GM10248 (cell line): ENCODE data around the gene PKNOX1.
"Not testable (repeated sequence)": the region's sequence is repeated elsewhere in the genome, so short reads cannot be mapped to it uniquely, and the experiment has no call there.

ENCODE experiments used
- CTCF ChIA-PET: fragments of 300-600 bp; sonication (Branson Sonifier 250); formaldehyde crosslinking; extraction: SDS; loops from one replicate; lab custom pipeline; 2021; ENCODE audit warnings: antibody characterized with exemption; lab: Yijun Ruan, JAX
- POLR2A ChIA-PET: fragments of 350-650 bp; sonication (Branson Sonifier 250); formaldehyde crosslinking; extraction: SDS; loops from one replicate; lab custom pipeline; 2020; ENCODE audit warnings: antibody characterized with exemption; lab: Yijun Ruan, JAX
- DNase-seq: peaks from one replicate; pipeline ENCODE4 v3.0.0; 2012; ENCODE audit errors: extremely low spot score
- CTCF ChIP-seq: IDR thresholded peaks from 2 replicates; pipeline ENCODE4 v1.5.1; 2012; ENCODE audit warnings: mild to moderate bottlenecking, low read depth; ENCODE audit errors: extremely low read depth, missing control alignments, control extremely low read depth

The PKNOX1 gene

GRCh38 chr21:42993051-42993712, 18.8 kb downstream of the PKNOX1 start:
- TF ChIP-seq CTCF, result no peak
- ChIA-PET CTCF (interaction anchor here (0.8 kb wide), 1 partner anchor 13 kb away, joined by 3 read pairs; no protein-coding TSS in a partner anchor), POLR2A (no interaction called here)

GRCh38 chr21:42997053-42997452, 22.7 kb downstream of the PKNOX1 start:
- no peak for DNase-seq
- ChIA-PET CTCF (no interaction called here), POLR2A (no interaction called here)
- TF ChIP-seq CTCF, result no peak

More at GRCh38 chr21:42993051-42993712, 18.8 kb downstream of the PKNOX1 start:
- no peak for DNase-seq

GRCh38 chr21:42997983-42998382, 23.6 kb downstream of the PKNOX1 start:
- POLR2A ChIA-PET, DNase-seq: not testable (repeated sequence)
- CTCF ChIA-PET, result interaction anchor here (1.0 kb wide), 1 partner anchor 9 kb away, joined by 3 read pairs; no protein-coding TSS in a partner anchor

DNA sequence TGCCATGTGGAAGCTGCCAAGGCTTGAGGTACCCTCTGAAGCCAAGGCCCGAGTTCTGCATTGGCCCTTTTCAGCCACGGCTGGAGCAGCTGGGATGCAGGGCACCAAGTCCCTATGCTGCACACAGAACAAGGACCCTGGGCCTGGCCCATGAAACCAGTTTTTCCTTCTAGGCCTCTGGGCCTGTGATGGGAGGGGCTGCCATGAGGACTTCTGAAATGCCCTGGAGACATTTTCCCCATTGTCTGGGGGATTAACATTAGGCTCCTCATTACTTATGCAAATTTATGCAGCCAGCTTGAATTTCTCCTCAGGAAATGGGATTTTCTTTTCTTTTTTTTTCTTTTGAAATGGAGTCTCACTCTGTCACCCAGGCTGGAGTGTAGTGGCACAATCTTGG, 24.8 kb downstream of the PKNOX1 start:
- DNase-seq, POLR2A ChIA-PET: not testable (repeated sequence)
- CTCF ChIA-PET, result interaction anchor here (1.1 kb wide), 1 partner anchor 8 kb away, joined by 3 read pairs; no protein-coding TSS in a partner anchor

- DNase-seq, CTCF ChIA-PET, POLR2A ChIA-PET: not testable (repeated sequence)
Observed at GRCh38 chr21:43000041-43000440, 25.7 kb downstream of the PKNOX1 start.

DNA sequence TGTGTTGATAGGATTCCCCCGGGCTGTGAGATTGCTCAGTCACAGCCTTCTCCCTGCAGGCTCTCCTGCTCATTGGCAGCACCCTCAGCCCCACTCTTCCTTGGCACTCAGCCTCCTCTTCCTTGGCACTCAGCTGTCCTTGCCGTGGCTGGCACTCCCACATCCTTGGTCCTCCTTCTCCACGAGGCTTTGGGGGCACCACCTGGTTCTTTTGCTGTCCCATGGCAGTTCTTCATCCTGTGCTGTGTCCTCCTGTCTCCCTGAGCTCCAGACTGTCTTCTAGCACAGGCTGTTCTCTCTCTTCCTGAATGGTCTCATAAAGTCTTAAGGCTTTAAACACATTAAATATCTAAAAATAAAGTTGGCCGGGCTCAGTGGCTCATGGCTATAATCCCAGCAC, 27.0 kb downstream of the PKNOX1 start:
- no peak for DNase-seq
- ChIA-PET POLR2A (no interaction called here), CTCF (no interaction called here)
- TF ChIP-seq CTCF, result no peak

DNA sequence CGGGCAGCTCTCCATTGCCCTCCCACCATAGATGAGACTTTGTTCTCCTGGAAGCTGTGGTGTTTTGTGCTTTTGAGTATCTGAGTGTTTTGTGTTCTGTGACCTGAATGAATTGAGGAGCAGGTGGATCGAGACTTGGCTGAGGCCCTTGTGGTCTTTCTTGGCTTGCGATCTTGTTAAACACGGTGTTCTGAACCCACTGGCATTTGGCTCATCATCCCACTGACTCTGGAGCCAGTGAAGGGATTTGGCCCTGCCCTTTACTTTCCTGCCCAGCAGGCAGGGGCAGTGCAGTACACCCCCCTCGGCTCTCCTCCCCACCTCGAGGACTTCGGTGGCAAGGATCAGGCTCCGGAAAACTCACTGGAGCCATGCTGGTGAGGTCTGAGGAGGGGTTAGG, 30.6 kb downstream of the PKNOX1 start:
- POLR2A ChIA-PET, result no interaction called here
- DNase-seq, result no peak
- no peak for TF ChIP-seq CTCF
- CTCF ChIA-PET, result no interaction called here

DNA sequence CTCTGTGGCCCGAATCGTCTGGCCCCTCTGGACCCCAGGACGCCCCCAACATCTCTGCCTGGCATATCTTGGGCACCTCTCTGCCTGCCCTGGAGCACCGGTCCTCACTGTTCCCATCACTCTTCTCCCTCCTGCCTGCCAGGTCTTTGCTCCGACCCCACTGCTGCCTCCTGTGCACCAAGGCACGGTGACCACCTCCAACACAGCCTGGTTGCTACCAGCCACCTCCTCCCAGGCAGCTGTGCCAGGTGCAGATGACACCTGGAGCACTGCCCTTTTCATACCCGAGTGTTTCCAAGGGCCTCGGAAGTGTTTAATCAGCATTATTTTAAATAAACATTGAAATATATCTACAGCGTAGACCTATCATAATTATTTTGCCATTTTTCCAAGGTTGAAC, 31.3 kb downstream of the PKNOX1 start:
- DNase-seq, result no peak
- TF ChIP-seq CTCF, result no peak
- ChIA-PET POLR2A (no interaction called here), CTCF (no interaction called here)

DNA sequence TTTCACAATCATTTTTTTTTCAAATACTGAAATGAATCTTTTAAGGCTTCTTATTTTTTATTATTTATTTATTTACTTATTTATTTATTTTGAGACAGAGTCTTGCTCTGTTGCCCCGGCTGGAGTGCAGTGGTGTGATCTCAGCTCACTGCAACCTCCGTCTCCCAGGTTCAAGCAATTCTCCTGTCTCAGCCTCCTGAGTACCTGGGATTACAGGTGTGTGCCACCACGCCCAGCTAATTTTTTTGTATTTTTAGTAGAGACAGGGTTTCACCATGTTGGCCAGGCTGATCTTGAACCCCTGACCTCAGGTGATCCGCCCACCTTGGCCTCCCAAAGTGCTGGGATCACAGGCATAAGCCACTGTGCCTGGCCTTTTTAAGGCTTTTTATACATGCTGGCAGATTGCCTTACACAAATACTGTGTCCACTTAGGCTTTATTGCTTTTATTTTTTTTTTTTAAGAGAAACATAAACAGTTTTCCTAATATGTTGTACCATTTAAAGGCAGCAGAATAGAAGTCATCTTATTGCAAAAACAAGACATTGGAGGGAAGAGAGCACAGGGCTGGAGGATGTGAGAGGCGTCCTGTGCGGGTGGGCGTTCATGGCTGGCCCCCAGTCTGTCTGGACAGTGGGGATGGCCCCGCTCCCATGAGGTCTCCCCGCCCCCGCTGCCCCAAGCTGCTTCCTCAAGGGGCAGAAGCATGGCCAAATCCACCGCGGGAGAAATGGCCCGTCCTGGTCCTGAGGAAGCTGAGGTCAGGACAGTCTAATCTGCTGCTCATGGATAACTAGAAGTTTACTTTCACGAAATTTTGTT, 31.9 kb downstream of the PKNOX1 start:
- CTCF ChIA-PET, result interaction anchor here (1.0 kb wide), 1 partner anchor 7 kb away, joined by 3 read pairs; no protein-coding TSS in a partner anchor
- DNase-seq, POLR2A ChIA-PET: not testable (repeated sequence)
